ENCODE data around the gene OPCML.

Gene OPCML

GRCh38 chr11:132866783-132867545 lies 665.3 kb downstream of the OPCML start:
- TF ChIP-seq CTCF (IDR thresholded peaks at IDR 0.05; ENCODE audit: poor library complexity, severe bottlenecking), result no peak
- Histone ChIP-seq H3K36me3 (ENCODE audit: low read depth) (no peaks in the 10 kb centered on the region), H3K27me3 (ENCODE audit: insufficient read depth, poor library complexity, severe bottlenecking) (no peaks in the 10 kb centered on the region), H3K4me3 (ENCODE audit: severe bottlenecking) (no peak overlapping the region), H3K9me3 (ENCODE audit: severe bottlenecking) (no peaks in the 10 kb centered on the region), H3K4me1 (ENCODE audit: insufficient read depth, poor library complexity, severe bottlenecking) (peaks cover 7% of the 10 kb centered on the region), H3K27ac (ENCODE audit: poor library complexity, severe bottlenecking) (no peak overlapping the region)
- DNase-seq (ENCODE audit: low spot score), result no peak
- peak; percentile 91 for ATAC-seq (ENCODE audit: low read depth)

GRCh38 chr11:132865623-132866022 lies 666.7 kb downstream of the OPCML start:
- Histone ChIP-seq H3K27ac (ENCODE audit: poor library complexity, severe bottlenecking) (no peak overlapping the region), H3K9me3 (ENCODE audit: severe bottlenecking) (no peaks in the 10 kb centered on the region), H3K4me3 (ENCODE audit: severe bottlenecking) (no peak overlapping the region), H3K27me3 (ENCODE audit: insufficient read depth, poor library complexity, severe bottlenecking) (no peaks in the 10 kb centered on the region), H3K36me3 (ENCODE audit: low read depth) (no peaks in the 10 kb centered on the region), H3K4me1 (ENCODE audit: insufficient read depth, poor library complexity, severe bottlenecking) (peaks cover 7% of the 10 kb centered on the region)
- DNase-seq (ENCODE audit: low spot score) (no peak), ATAC-seq (ENCODE audit: low read depth) (no peak)
- no peak for TF ChIP-seq CTCF (IDR thresholded peaks at IDR 0.05; ENCODE audit: poor library complexity, severe bottlenecking)

- Histone ChIP-seq H3K27me3 (ENCODE audit: insufficient read depth, poor library complexity, severe bottlenecking) (no peaks in the 10 kb centered on the region), H3K4me1 (ENCODE audit: insufficient read depth, poor library complexity, severe bottlenecking) (peaks cover 7% of the 10 kb centered on the region), H3K36me3 (ENCODE audit: low read depth) (no peaks in the 10 kb centered on the region), H3K9me3 (ENCODE audit: severe bottlenecking) (no peaks in the 10 kb centered on the region), H3K27ac (ENCODE audit: poor library complexity, severe bottlenecking) (no peak overlapping the region), H3K4me3 (ENCODE audit: severe bottlenecking) (no peak overlapping the region)
- DNase-seq (ENCODE audit: low spot score) (no peak), ATAC-seq (ENCODE audit: low read depth) (no peak)
- TF ChIP-seq CTCF (IDR thresholded peaks at IDR 0.05; ENCODE audit: poor library complexity, severe bottlenecking), result no peak
Measured at GRCh38 chr11:132864811-132865576, 667.3 kb downstream of the OPCML start.

GRCh38 chr11:132862933-132863332 lies 669.4 kb downstream of the OPCML start:
- no peak overlapping the region for H3K27ac ChIP-seq (ENCODE audit: poor library complexity, severe bottlenecking)
- no peaks in the 10 kb centered on the region for H3K36me3 ChIP-seq (ENCODE audit: low read depth)
- H3K9me3 ChIP-seq (ENCODE audit: severe bottlenecking), result no peaks in the 10 kb centered on the region
- DNase-seq (ENCODE audit: low spot score) (no peak), ATAC-seq (ENCODE audit: low read depth) (peak; percentile 55)
- no peaks in the 10 kb centered on the region for H3K27me3 ChIP-seq (ENCODE audit: insufficient read depth, poor library complexity, severe bottlenecking)
- no peak overlapping the region for H3K4me3 ChIP-seq (ENCODE audit: severe bottlenecking)
- TF ChIP-seq CTCF (IDR thresholded peaks at IDR 0.05; ENCODE audit: poor library complexity, severe bottlenecking), result no peak
- H3K4me1 ChIP-seq (ENCODE audit: insufficient read depth, poor library complexity, severe bottlenecking), result peaks cover 7% of the 10 kb centered on the region
